HG02970 (cell line): ENCODE results near the gene FXYD5.

ENCODE experiments used
- ATAC-seq: cut with Tn5 transposase; IDR thresholded peaks from one replicate; pipeline ENCODE4 v1.9.1; 2021; ENCODE audit warnings: mild to moderate bottlenecking, moderate library complexity, moderate number of reproducible peaks; ENCODE audit not compliant: unreplicated experiment, low FRiP score

The FXYD5 gene

GRCh38 chr19:35207391-35207871 lies 52.9 kb downstream of the FXYD5 start:
- ATAC-seq: no peak

GRCh38 chr19:35208121-35208520 lies 53.6 kb downstream of the FXYD5 start:
- ATAC-seq: no peak

- ATAC-seq: no peak
Measured at GRCh38 chr19:35209646-35210045, 55.1 kb downstream of the FXYD5 start.

GRCh38 chr19:35211545-35212230 lies 57.2 kb downstream of the FXYD5 start:
- ATAC-seq: no peak

GRCh38 chr19:35212241-35212640 lies 57.7 kb downstream of the FXYD5 start:
- no peak for ATAC-seq

- ATAC-seq: peak; percentile 54
Measured at GRCh38 chr19:35213663-35214632, 59.4 kb downstream of the FXYD5 start.

GRCh38 chr19:35214766-35215422 lies 60.4 kb downstream of the FXYD5 start:
- ATAC-seq: no peak

- no peak for ATAC-seq
Measured at GRCh38 chr19:35216016-35216832, 61.7 kb downstream of the FXYD5 start.

- ATAC-seq: no peak
Measured at GRCh38 chr19:35216833-35217648, 62.5 kb downstream of the FXYD5 start.

- no peak for ATAC-seq
Measured at GRCh38 chr19:35217649-35217990, 63.1 kb downstream of the FXYD5 start.

- no peak for ATAC-seq
Measured at GRCh38 chr19:35219008-35219407, 64.5 kb downstream of the FXYD5 start.
